Small intestine (tissue), 7 donors: ENCODE data around the gene CELF2. TPM values are rescaled to one million over a fixed set of nuclear protein-coding genes. Genes with fewer than 3 reads are reported as not detected.
"Not testable (repeated sequence)": the region's sequence is repeated elsewhere in the genome, so short reads cannot be mapped to it uniquely, and the experiment has no call there.

Experiments
- DNase-seq, 2 donors: peaks; one replicate each; pipeline versions ENCODE4 v3.0.0 to v3.0.0-alpha.2; 2013
- FAIRE-seq: peaks from 2 replicates; lab custom pipeline; 2012; peaks lifted over from hg19 to GRCh38; lab: Jason Lieb, UNC
- H3K27ac ChIP-seq, 3 donors: one replicate each; pipeline ENCODE4 v1.5.1; 2013; ENCODE audit warnings: low read length in 2 of 3, mild to moderate bottlenecking in 2 of 3, control low read depth in 1 of 3, inconsistent platforms in 1 of 3, low read depth in 1 of 3, moderate library complexity in 1 of 3
- H3K27me3 ChIP-seq, 3 donors: one replicate each; pipeline ENCODE4 v1.6.1; 2013; ENCODE audit warnings: low read length in 3 of 3, inconsistent platforms in 1 of 3; ENCODE audit not compliant: control insufficient read depth in 3 of 3, insufficient read depth in 3 of 3
- H3K36me3 ChIP-seq, 3 donors: one replicate each; pipeline ENCODE4 v1.6.1; 2013; ENCODE audit warnings: low read length in 3 of 3, inconsistent platforms in 1 of 3, low read depth in 1 of 3, mild to moderate bottlenecking in 1 of 3, moderate library complexity in 1 of 3; ENCODE audit not compliant: control insufficient read depth in 3 of 3, insufficient read depth in 2 of 3
- H3K4me1 ChIP-seq, 3 donors: one replicate each; pipeline ENCODE4 v1.6.1; 2013; ENCODE audit warnings: low read length in 2 of 3, inconsistent platforms in 1 of 3, low read depth in 1 of 3, mild to moderate bottlenecking in 1 of 3, moderate library complexity in 1 of 3; ENCODE audit not compliant: control insufficient read depth in 3 of 3, insufficient read depth in 2 of 3
- H3K4me3 ChIP-seq, 3 donors: one replicate each; pipeline ENCODE4 v1.5.1; 2013; ENCODE audit warnings: low read length in 3 of 3, control low read depth in 1 of 3, inconsistent platforms in 1 of 3, low read depth in 1 of 3, mild to moderate bottlenecking in 1 of 3, moderate library complexity in 1 of 3
- H3K9me3 ChIP-seq, 2 donors: one replicate each; pipeline ENCODE4 v1.6.1; 2013; ENCODE audit warnings: low read depth in 1 of 2, low read length in 1 of 2; ENCODE audit not compliant: control insufficient read depth in 2 of 2, insufficient read depth in 1 of 2
- WGBS, 3 donors: extraction: QIAGEN DNeasy Blood & Tissue Kit; methylation state at CpG; one replicate each; pipeline ENCODE4 v1.1.7; 2013; 5-methylcytosine and 5-hydroxymethylcytosine counted together
- polyA plus RNA-seq, 4 donors: library from polyadenylated mRNA; stranded (reverse) in 3 of 4; unstranded in 1 of 4; fragments of 200-250 nt in 3 of 4; fragments of 120-200 nt in 1 of 4; gene quantifications; one replicate each; pipeline versions ENCODE4 v1.2.1 to v1.2.3, GENCODE V29; 2013
- donor health status: healthy with polysubstance abuse.
- donor health status: control.
- donor health status: control.
- donor health status: Bipolar disorder and iron deficiency.
- donor health status: healthy.

Gene CELF2
- polyA plus RNA-seq, 4 donors, result 1.8 to 11.6 (median 6.1) TPM

- Histone ChIP-seq H3K36me3 (no peaks in the 10 kb centered on the region), H3K4me1 (no peaks in the 10 kb centered on the region), H3K27ac (no peak overlapping the region), H3K27me3 (no peaks in the 10 kb centered on the region), H3K9me3 (peaks cover 0 to 12% of the 10 kb centered on the region in 2 donors), H3K4me3 (no peak overlapping the region)
- DNase-seq (no peak), FAIRE-seq (no peak)
- WGBS, 3 donors, result 79 to 96% (median 84%) methylated on average over 3 of the region's 3 CpGs
These were observed 340.3 kb downstream of the CELF2 start for GRCh38 chr10:11358011-11358410.

GRCh38 chr10:11358923-11359575 lies 341.4 kb downstream of the CELF2 start:
- DNase-seq (no peak), FAIRE-seq (no peak)
- no peaks in the 10 kb centered on the region for H3K4me1 ChIP-seq
- peaks cover 0 to 12% of the 10 kb centered on the region in 2 donors for H3K9me3 ChIP-seq
- H3K27ac ChIP-seq, result no peak overlapping the region
- H3K4me3 ChIP-seq, result no peak overlapping the region
- no peaks in the 10 kb centered on the region for H3K27me3 ChIP-seq
- 65 to 74% (median 67%) methylated on average over 4 of the region's 4 CpGs for WGBS, 3 donors
- H3K36me3 ChIP-seq, result no peaks in the 10 kb centered on the region

GRCh38 chr10:11359869-11360268 lies 342.2 kb downstream of the CELF2 start:
- Histone ChIP-seq H3K4me3 (no peak overlapping the region), H3K27ac (no peak overlapping the region), H3K9me3 (peaks cover 0 to 12% of the 10 kb centered on the region in 2 donors), H3K27me3 (no peaks in the 10 kb centered on the region), H3K4me1 (no peaks in the 10 kb centered on the region), H3K36me3 (no peaks in the 10 kb centered on the region)
- WGBS, 3 donors, result 82 to 93% (median 91%) methylated on average over 3 of the region's 3 CpGs
- no peak for DNase-seq
- FAIRE-seq, result no peak

GRCh38 chr10:11363497-11363896 lies 345.8 kb downstream of the CELF2 start:
- H3K4me1 ChIP-seq, result no peaks in the 10 kb centered on the region
- DNase-seq (no peak), FAIRE-seq (no peak)
- no peaks in the 10 kb centered on the region for H3K27me3 ChIP-seq
- WGBS, 3 donors, result 66 to 90% (median 82%) methylated on average over 7 of the region's 7 CpGs
- H3K36me3 ChIP-seq, result no peaks in the 10 kb centered on the region
- no peak overlapping the region for H3K27ac ChIP-seq
- H3K9me3 ChIP-seq, result peaks cover 0 to 12% of the 10 kb centered on the region in 2 donors
- H3K4me3 ChIP-seq, result no peak overlapping the region

GRCh38 chr10:11364241-11364640 lies 346.6 kb downstream of the CELF2 start:
- no peaks in the 10 kb centered on the region for H3K27me3 ChIP-seq
- 69 to 80% (median 72%) methylated on average over 1 of the region's 1 CpG for WGBS, 3 donors
- FAIRE-seq, result no peak

GRCh38 chr10:11366889-11367288 lies 349.2 kb downstream of the CELF2 start:
- not testable (repeated sequence) for H3K4me1 ChIP-seq, FAIRE-seq

More at GRCh38 chr10:11364241-11364640, 346.6 kb downstream of the CELF2 start:
- Histone ChIP-seq H3K27ac (no peak overlapping the region), H3K36me3 (no peaks in the 10 kb centered on the region), H3K4me1 (no peaks in the 10 kb centered on the region), H3K9me3 (peaks cover 0 to 6% of the 10 kb centered on the region in 2 donors), H3K4me3 (no peak overlapping the region)
- DNase-seq, result no peak

GRCh38 chr10:11367505-11367904 lies 349.8 kb downstream of the CELF2 start:
- FAIRE-seq (no peak), DNase-seq (no peak)
- Histone ChIP-seq H3K27ac (no peak overlapping the region), H3K4me3 (no peak overlapping the region), H3K4me1 (no peaks in the 10 kb centered on the region), H3K36me3 (no peaks in the 10 kb centered on the region), H3K27me3 (no peaks in the 10 kb centered on the region), H3K9me3 (no peaks in the 10 kb centered on the region)
- 88 to 95% (median 93%) methylated on average over 8 to 9 of the region's 9 CpGs for WGBS, 3 donors

More at GRCh38 chr10:11366889-11367288, 349.2 kb downstream of the CELF2 start:
- H3K9me3 ChIP-seq, DNase-seq, H3K27me3 ChIP-seq, H3K4me3 ChIP-seq, H3K36me3 ChIP-seq, H3K27ac ChIP-seq: not testable (repeated sequence)
- WGBS, 3 donors, result 61 to 85% (median 73%) methylated on average over 4 of the region's 4 CpGs

GRCh38 chr10:11373717-11374171 lies 356.1 kb downstream of the CELF2 start:
- WGBS, 3 donors, result 44 to 72% (median 57%) methylated on average over 11 of the region's 11 CpGs
- Histone ChIP-seq H3K4me1 (no peaks in the 10 kb centered on the region), H3K27ac (no peak overlapping the region), H3K36me3 (no peaks in the 10 kb centered on the region), H3K27me3 (no peaks in the 10 kb centered on the region), H3K9me3 (no peaks in the 10 kb centered on the region), H3K4me3 (no peak overlapping the region)
- DNase-seq, result no peak
- no peak for FAIRE-seq
